GM12878 (cell line): ENCODE results near the gene AGBL1. TPM values are rescaled to one million over a fixed set of nuclear protein-coding genes. Genes with fewer than 3 reads are reported as not detected.

ENCODE experiments used
- ATAC-seq: fragments of 200-7000 bp; cut with Tn5 transposase; 3 replicates; pipeline ENCODE4 v1.9.1; 2020; ENCODE audit warnings: mild to moderate bottlenecking, moderate library complexity
- BruUV-seq: library from RNA; stranded (reverse); fragments of 400-500 nt; replicated peaks from 2 replicates; lab custom pipeline; 2021; lab: Mats Ljungman, UMichigan
- CTCF ChIA-PET: fragments of 300-600 bp; sonication (Branson Sonifier 250); formaldehyde crosslinking; extraction: SDS; loops from one replicate; lab custom pipeline; 2021; ENCODE audit warnings: inconsistent platforms; lab: Yijun Ruan, JAX
- POLR2A ChIA-PET: fragments of 350-600 bp; formaldehyde crosslinking; extraction: SDS; loops from one replicate; lab custom pipeline; 2021; ENCODE audit warnings: inconsistent platforms; lab: Charles Lee
- RAD21 ChIA-PET: fragments of 300-600 bp; sonication (Branson Sonifier 250); formaldehyde crosslinking; loops from one replicate; lab custom pipeline; 2023; ENCODE audit warnings: antibody characterized with exemption; ENCODE audit not compliant: unreplicated experiment; lab: Charles Lee
- SMC1A ChIA-PET: fragments of 300-600 bp; sonication (Branson Sonifier 250); formaldehyde crosslinking; loops from one replicate; lab custom pipeline; 2023; ENCODE audit not compliant: unreplicated experiment, uncharacterized antibody; lab: Charles Lee
- DNase-seq: peaks from one replicate; pipeline ENCODE4 v3.0.0-alpha.2; 2011; ENCODE audit warnings: low read depth, low spot score
- FAIRE-seq: peaks from 3 replicates; lab custom pipeline; 2011; peaks lifted over from hg19 to GRCh38; lab: Jason Lieb, UNC
- H2AFZ ChIP-seq: 2 replicates; pipeline ENCODE4 v1.6.0; 2011; ENCODE audit warnings: low read depth, low read length, control low read depth; ENCODE audit not compliant: control insufficient read depth
- H3K27ac ChIP-seq: 2 replicates; pipeline ENCODE4 v1.5.1; 2011; ENCODE audit warnings: control low read depth; ENCODE audit not compliant: control insufficient read depth, insufficient read depth
- H3K27me3 ChIP-seq, 2 experiments: replicated peaks in 1 of 2; 2 replicates each; pipeline versions ENCODE4 v1.6.0 to v1.6.1; 2011; ENCODE audit warnings: low read length in 1 of 2; ENCODE audit not compliant: control insufficient read depth in 2 of 2, insufficient read depth in 2 of 2
- H3K36me3 ChIP-seq, 2 experiments: 2 replicates each; pipeline ENCODE4 v1.5.1; 2011; ENCODE audit warnings: low read length in 1 of 2; ENCODE audit not compliant: control insufficient read depth in 2 of 2, insufficient read depth in 2 of 2
- H3K4me1 ChIP-seq: 2 replicates; pipeline ENCODE4 v1.6.1; 2011; ENCODE audit warnings: mild to moderate bottlenecking, low read length, moderate library complexity, mixed read lengths; ENCODE audit not compliant: control insufficient read depth, insufficient read depth
- H3K4me2 ChIP-seq: 2 replicates; pipeline ENCODE4 v1.6.0; 2011; ENCODE audit warnings: control low read depth; ENCODE audit not compliant: control insufficient read depth, insufficient read depth
- H3K4me3 ChIP-seq: fragments of 200-600 bp; sonication (generic); 2 replicates; pipeline ENCODE4 v1.5.1; 2016
- H3K79me2 ChIP-seq: 2 replicates; pipeline ENCODE4 v1.6.0; 2011; ENCODE audit warnings: low read length; ENCODE audit not compliant: control insufficient read depth, insufficient read depth
- H3K9ac ChIP-seq: 2 replicates; pipeline ENCODE4 v1.8.0; 2011; ENCODE audit warnings: low read length, control low read depth, mixed read lengths; ENCODE audit not compliant: control insufficient read depth, insufficient read depth
- H3K9me3 ChIP-seq: replicated peaks from 3 replicates; pipeline ENCODE4 v1.5.1; 2011; ENCODE audit warnings: mild to moderate bottlenecking, low read length; ENCODE audit not compliant: control insufficient read depth, insufficient read depth
- H4K20me1 ChIP-seq: 2 replicates; pipeline ENCODE4 v1.6.0; 2011; ENCODE audit not compliant: control insufficient read depth, insufficient read depth
- BCL3 ChIP-seq: IDR thresholded peaks from 2 replicates; pipeline ENCODE4 v1.6.1; 2011; ENCODE audit warnings: borderline replicate concordance, low read depth, mild to moderate bottlenecking, moderate library complexity, low read length; ENCODE audit not compliant: insufficient read depth, poor library complexity, severe bottlenecking
- BMI1 ChIP-seq: fragments of 450-650 bp; IDR thresholded peaks from 2 replicates; pipeline ENCODE4 v1.6.1; 2016; ENCODE audit warnings: mild to moderate bottlenecking, moderate library complexity, borderline replicate concordance
- GATAD2B ChIP-seq: fragments of 450-650 bp; conservative IDR thresholded peaks from 2 replicates; pipeline ENCODE4 v1.6.1; 2017; ENCODE audit warnings: low read depth, mild to moderate bottlenecking, moderate library complexity
- KAT2A ChIP-seq: conservative IDR thresholded peaks from 2 replicates; pipeline ENCODE4 v1.6.1; 2011; ENCODE audit warnings: low read depth, low read length; ENCODE audit not compliant: control insufficient read depth
- MXI1 ChIP-seq: fragments of 150-350 bp; IDR thresholded peaks from 2 replicates; pipeline ENCODE4 v1.6.1; 2011; ENCODE audit warnings: low read depth, mild to moderate bottlenecking, inconsistent platforms, low read length, improper control_type of control experiment
- RUNX3 ChIP-seq: IDR thresholded peaks from 2 replicates; pipeline ENCODE4 v1.6.1; 2012; ENCODE audit warnings: low read length, inconsistent platforms
- SMAD5 ChIP-seq: IDR thresholded peaks from 2 replicates; pipeline ENCODE4 v1.6.1; 2016; ENCODE audit warnings: antibody characterized with exemption, low read depth
- SRF ChIP-seq, 2 experiments: IDR thresholded peaks; 2 replicates each; pipeline ENCODE4 v1.6.1; 2011; ENCODE audit warnings: low read depth in 2 of 2, low read length in 2 of 2, mild to moderate bottlenecking in 1 of 2, moderate library complexity in 1 of 2
- TARDBP ChIP-seq: IDR thresholded peaks from 2 replicates; pipeline ENCODE4 v1.6.1; 2016; ENCODE audit warnings: borderline replicate concordance
- TBL1XR1 ChIP-seq: IDR thresholded peaks from 2 replicates; pipeline ENCODE4 v1.6.1; 2012; ENCODE audit warnings: low read depth, low read length, improper control_type of control experiment
- ZBED1 ChIP-seq: IDR thresholded peaks from 2 replicates; pipeline ENCODE4 v1.6.1; 2016; ENCODE audit warnings: borderline replicate concordance
- ZNF592 ChIP-seq: fragments of 450-650 bp; IDR thresholded peaks from 2 replicates; pipeline ENCODE4 v1.6.1; 2017; ENCODE audit warnings: mild to moderate bottlenecking, moderate library complexity
- WGBS: methylation state at CpG from one replicate; pipeline ENCODE4 v1.1.6; 2016; ENCODE audit warnings: low lambda C conversion rate; ENCODE audit not compliant: insufficient replicate concordance, insufficient coverage; ENCODE audit errors: missing lambda C conversion rate; 5-methylcytosine and 5-hydroxymethylcytosine counted together
- in situ Hi-C: fragments of 300-500 bp; cut with MboI; formaldehyde crosslinking; loops from 9 replicates; pipeline ENCODE4 v1.14.3; 2018; ENCODE audit warnings: mixed read lengths
- intact Hi-C: fragments of 100-400 bp; cut with micrococcal nuclease; formaldehyde crosslinking; loops from one replicate; pipeline ENCODE4 v1.14.2; 2022; ENCODE audit not compliant: unreplicated experiment
- polyA plus RNA-seq, 11 experiments: library from polyadenylated mRNA; depleted of rRNA in 4 of 11; unstranded in 6 of 11; stranded (reverse) in 5 of 11; fragments of >200 nt; fragmentation: Nextera tagmentation in 4 of 11; fragmentation: Illumina TruSeq in 1 of 11; extraction: Ambion mirVana in 4 of 11; extraction: Trizol in 1 of 11; gene quantifications; 1 replicate in 1 of 11; 2 replicates in 10 of 11; pipeline versions ENCODE4 v1.2.1 to v1.2.3, GENCODE V29; 2011 to 2016; ENCODE audit warnings: inconsistent platforms in 2 of 11, missing spikeins in 2 of 11, low read depth in 1 of 11
- total RNA-seq, 4 experiments: library from RNA; depleted of rRNA in 3 of 4; stranded (reverse); fragments of >200 nt in 3 of 4; fragmentation: Illumina TruSeq in 1 of 4; extraction: Trizol in 1 of 4; gene quantifications; 2 replicates each; pipeline versions ENCODE4 v1.2.1 to v1.2.3, GENCODE V29; 2013 to 2021
- TF ChIP-seq, protein P1 (sequence below): fragments of 150-350 bp; IDR thresholded peaks from 2 replicates; pipeline ENCODE4 v1.6.1; 2016; ENCODE audit warnings: low read depth, low read length

The AGBL1 gene
- total and polyA plus RNA-seq, 10 of the 15 experiments (the other 5 are each of a cell fraction or from before 2014, with no cell fraction given): not detected

DNA sequence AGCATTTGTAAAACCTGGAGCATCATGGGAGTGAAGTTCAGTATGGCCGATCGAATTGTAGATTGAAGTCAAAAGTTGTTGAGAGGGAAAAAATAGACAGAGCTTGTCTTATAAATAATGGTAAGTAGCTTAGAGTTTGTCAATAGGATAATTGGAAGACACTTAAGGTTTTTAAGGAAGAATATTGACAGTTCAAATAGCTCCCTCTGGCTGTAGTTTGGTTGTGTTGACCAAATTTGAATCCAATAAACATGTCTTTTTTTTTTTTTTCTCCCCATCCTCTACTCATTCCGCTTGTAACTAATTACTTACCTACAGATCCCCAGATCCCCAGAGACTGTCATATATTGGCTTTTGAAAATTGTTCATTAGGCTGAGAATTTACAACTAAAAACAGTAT lies 677.0 kb downstream of the AGBL1 start:
- no peaks in the 10 kb centered on the region for H3K27me3 ChIP-seq
- H3K4me3 ChIP-seq: no peak overlapping the region
- ATAC-seq: no peak
- FAIRE-seq: no peak
- TF ChIP-seq BMI1 (no peak), SRF (IDR thresholded peaks at IDR 0.05; ENCODE audit: low read depth in 2 of 2, low read length in 2 of 2) (no peak), SMAD5 (no peak), BCL3 (no peak), MXI1 (no peak), GATAD2B (no peak), RUNX3 (no peak), KAT2A (no peak), ZNF592 (no peak), ZBED1 (no peak), TARDBP (no peak), TBL1XR1 (no peak)
- TF ChIP-seq, protein P1, sequence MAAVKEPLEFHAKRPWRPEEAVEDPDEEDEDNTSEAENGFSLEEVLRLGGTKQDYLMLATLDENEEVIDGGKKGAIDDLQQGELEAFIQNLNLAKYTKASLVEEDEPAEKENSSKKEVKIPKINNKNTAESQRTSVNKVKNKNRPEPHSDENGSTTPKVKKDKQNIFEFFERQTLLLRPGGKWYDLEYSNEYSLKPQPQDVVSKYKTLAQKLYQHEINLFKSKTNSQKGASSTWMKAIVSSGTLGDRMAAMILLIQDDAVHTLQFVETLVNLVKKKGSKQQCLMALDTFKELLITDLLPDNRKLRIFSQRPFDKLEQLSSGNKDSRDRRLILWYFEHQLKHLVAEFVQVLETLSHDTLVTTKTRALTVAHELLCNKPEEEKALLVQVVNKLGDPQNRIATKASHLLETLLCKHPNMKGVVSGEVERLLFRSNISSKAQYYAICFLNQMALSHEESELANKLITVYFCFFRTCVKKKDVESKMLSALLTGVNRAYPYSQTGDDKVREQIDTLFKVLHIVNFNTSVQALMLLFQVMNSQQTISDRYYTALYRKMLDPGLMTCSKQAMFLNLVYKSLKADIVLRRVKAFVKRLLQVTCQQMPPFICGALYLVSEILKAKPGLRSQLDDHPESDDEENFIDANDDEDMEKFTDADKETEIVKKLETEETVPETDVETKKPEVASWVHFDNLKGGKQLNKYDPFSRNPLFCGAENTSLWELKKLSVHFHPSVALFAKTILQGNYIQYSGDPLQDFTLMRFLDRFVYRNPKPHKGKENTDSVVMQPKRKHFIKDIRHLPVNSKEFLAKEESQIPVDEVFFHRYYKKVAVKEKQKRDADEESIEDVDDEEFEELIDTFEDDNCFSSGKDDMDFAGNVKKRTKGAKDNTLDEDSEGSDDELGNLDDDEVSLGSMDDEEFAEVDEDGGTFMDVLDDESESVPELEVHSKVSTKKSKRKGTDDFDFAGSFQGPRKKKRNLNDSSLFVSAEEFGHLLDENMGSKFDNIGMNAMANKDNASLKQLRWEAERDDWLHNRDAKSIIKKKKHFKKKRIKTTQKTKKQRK: no peak
- in situ Hi-C loops (no loop called here), intact Hi-C loops (no loop called here)
- no peaks in the 10 kb centered on the region for H3K4me1 ChIP-seq
- CTCF ChIA-PET: interaction anchor here (2.2 kb wide), 1 partner anchor 13 kb away, joined by 6 read pairs; no protein-coding TSS in a partner anchor
- no peak overlapping the region for H3K27ac ChIP-seq
- H3K9me3 ChIP-seq: no peaks in the 10 kb centered on the region
- SMC1A ChIA-PET: no interaction called here
- no peak for DNase-seq
- POLR2A ChIA-PET: interaction anchor here (0.6 to 0.7 kb wide), 2 partner anchors 131 to 1284 kb away, joined by 3 to 4 read pairs; no protein-coding TSS in a partner anchor
- BruUV-seq: no TSS peak
- no peaks in the 10 kb centered on the region for H4K20me1 ChIP-seq
- no peaks in the 10 kb centered on the region for H3K79me2 ChIP-seq
- RAD21 ChIA-PET: interaction anchor here (0.6 kb wide), 1 partner anchor 14 kb away, joined by 3 read pairs; no protein-coding TSS in a partner anchor
- no peak overlapping the region for H3K9ac ChIP-seq
- H2AFZ ChIP-seq: no peak overlapping the region
- H3K4me2 ChIP-seq: no peak overlapping the region
- WGBS: 29% methylated on average over 3 of the region's 3 CpGs
- H3K36me3 ChIP-seq: no peaks in the 10 kb centered on the region
